ENCODE results near the gene MAST4. TPM values are rescaled to one million over a fixed set of nuclear protein-coding genes. Genes with fewer than 3 reads are reported as not detected.

Gene MAST4
- total and polyA plus RNA-seq, 2 donors (not counting 1 experiment from before 2014, with no cell fraction given): 2.5 to 57.1 TPM

- no peak overlapping the region for H3K9ac ChIP-seq (ENCODE audit: low read length)
- no peak for ATAC-seq (ENCODE audit: low read depth)
These were observed 13.4 kb downstream of the MAST4 start for GRCh38 chr5:66609615-66610014.

DNA sequence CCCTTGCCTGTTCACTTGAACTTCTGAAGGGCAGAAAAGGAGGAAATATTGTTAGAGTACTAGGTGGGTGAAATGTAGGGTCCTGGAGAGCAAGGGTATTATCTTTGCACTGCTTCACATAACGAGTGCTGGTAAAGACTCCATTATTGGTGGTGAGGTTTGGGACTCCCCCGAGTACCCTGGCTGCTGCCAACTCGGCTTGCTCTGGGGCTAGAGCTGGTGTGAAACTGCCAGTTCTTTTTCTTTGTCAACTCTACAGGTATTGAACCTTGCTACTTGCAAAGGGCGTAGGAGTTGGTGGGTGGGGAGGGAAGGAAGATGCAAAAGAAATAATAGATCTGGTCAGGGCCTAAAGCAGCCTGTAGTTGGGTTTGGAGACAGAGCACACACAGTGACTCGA, 16.0 kb downstream of the MAST4 start:
- no peaks in the 10 kb centered on the region for H3K9me3 ChIP-seq (ENCODE audit: control extremely low read depth in 1 of 3, control insufficient read depth in 2 of 3, insufficient read depth in 1 of 3, low read length in 2 of 3)

More at GRCh38 chr5:66609615-66610014, 13.4 kb downstream of the MAST4 start:
- POLR2A ChIA-PET: no interaction called here
- intact Hi-C loops (cut with micrococcal nuclease): no loop called here
- H3K36me3 ChIP-seq (replicated peaks in 1 of 2; ENCODE audit: control extremely low read depth in 1 of 2, control insufficient read depth in 1 of 2, extremely low read depth in 1 of 2, insufficient read depth in 2 of 2, low read length in 1 of 2): no peaks in the 10 kb centered on the region
- Mint-ChIP-seq H3K27ac (no peak overlapping the region), H3K27me3 (no peaks in the 10 kb centered on the region), H3K4me3 (no peak overlapping the region), H3K4me1 (peaks cover 8% of the 10 kb centered on the region), H3K9me3 (ENCODE audit: insufficient read depth) (no peaks in the 10 kb centered on the region)
- no peaks in the 10 kb centered on the region for H3K4me1 ChIP-seq (ENCODE audit: control insufficient read depth in 2 of 2, insufficient read depth in 2 of 2, low read length in 2 of 2)
- H3K4me2 ChIP-seq (replicated peaks; ENCODE audit: low read depth, low read length, poor library complexity, severe bottlenecking): no peak overlapping the region
- CTCF ChIA-PET: interaction anchor here (0.8 kb wide), 1 partner anchor 186 kb away, joined by 3 read pairs; no protein-coding TSS in a partner anchor
- no peaks in the 10 kb centered on the region for H4K20me1 ChIP-seq (ENCODE audit: control insufficient read depth, insufficient read depth, low read length, poor library complexity, severe bottlenecking)
- no peaks in the 10 kb centered on the region for H3K9me3 ChIP-seq (ENCODE audit: control extremely low read depth in 1 of 3, control insufficient read depth in 2 of 3, insufficient read depth in 1 of 3, low read length in 2 of 3)
- H3K27me3 ChIP-seq (replicated peaks in 1 of 4; ENCODE audit: control extremely low read depth in 1 of 4, control insufficient read depth in 3 of 4, insufficient read depth in 4 of 4, low read length in 3 of 4): no peaks in the 10 kb centered on the region
- H3K4me3 ChIP-seq (ENCODE audit: control extremely low read depth in 1 of 5, extremely low read depth in 1 of 5, insufficient read depth in 1 of 5, low read depth in 2 of 5, low read length in 4 of 5): no peak overlapping the region
- no peak overlapping the region for H3K27ac ChIP-seq (ENCODE audit: low read length in 2 of 2)
- TF ChIP-seq EZH2 (IDR thresholded peaks at IDR 0.05; ENCODE audit: borderline replicate concordance, insufficient read depth, low read depth, low read length, poor library complexity, severe bottlenecking): no peak
- TF ChIP-seq CTCF (IDR thresholded peaks at IDR 0.05): no peak
- no peaks in the 10 kb centered on the region for H3K79me2 ChIP-seq (ENCODE audit: control insufficient read depth, insufficient read depth, low read length)
- DNase-seq: no peak
- H2AFZ ChIP-seq (ENCODE audit: insufficient read depth, low read depth, low read length, poor library complexity, severe bottlenecking): no peak overlapping the region

More for the DNA sequence above, 16.0 kb downstream of the MAST4 start:
- TF ChIP-seq CTCF (IDR thresholded peaks at IDR 0.05): no peak
- TF ChIP-seq EZH2 (IDR thresholded peaks at IDR 0.05; ENCODE audit: borderline replicate concordance, insufficient read depth, low read depth, low read length, poor library complexity, severe bottlenecking): no peak
- ATAC-seq (ENCODE audit: low read depth) (peak; percentile 21), DNase-seq (no peak)
- H3K9me3 Mint-ChIP-seq (ENCODE audit: insufficient read depth): no peaks in the 10 kb centered on the region
- no peaks in the 10 kb centered on the region for H3K36me3 ChIP-seq (replicated peaks in 1 of 2; ENCODE audit: control extremely low read depth in 1 of 2, control insufficient read depth in 1 of 2, extremely low read depth in 1 of 2, insufficient read depth in 2 of 2, low read length in 1 of 2)
- H3K27ac Mint-ChIP-seq: no peak overlapping the region
- no peaks in the 10 kb centered on the region for H3K79me2 ChIP-seq (ENCODE audit: control insufficient read depth, insufficient read depth, low read length)
- ChIA-PET POLR2A (no interaction called here), CTCF (no interaction called here)
- 72% methylated on average over 4 of the region's 5 CpGs for WGBS (ENCODE audit: insufficient coverage)
- no peaks in the 10 kb centered on the region for H3K27me3 ChIP-seq (replicated peaks in 1 of 4; ENCODE audit: control extremely low read depth in 1 of 4, control insufficient read depth in 3 of 4, insufficient read depth in 4 of 4, low read length in 3 of 4)
- H3K9ac ChIP-seq (ENCODE audit: low read length): no peak overlapping the region
- no peak overlapping the region for H3K27ac ChIP-seq (ENCODE audit: low read length in 2 of 2)
- no peak overlapping the region for H2AFZ ChIP-seq (ENCODE audit: insufficient read depth, low read depth, low read length, poor library complexity, severe bottlenecking)
- H3K4me3 ChIP-seq (ENCODE audit: control extremely low read depth in 1 of 5, extremely low read depth in 1 of 5, insufficient read depth in 1 of 5, low read depth in 2 of 5, low read length in 4 of 5): no peak overlapping the region
- H3K4me3 Mint-ChIP-seq: no peak overlapping the region
- peaks cover 18% of the 10 kb centered on the region for H3K4me1 Mint-ChIP-seq
- H3K4me1 ChIP-seq (ENCODE audit: control insufficient read depth in 2 of 2, insufficient read depth in 2 of 2, low read length in 2 of 2): no peaks in the 10 kb centered on the region
- no peaks in the 10 kb centered on the region for H4K20me1 ChIP-seq (ENCODE audit: control insufficient read depth, insufficient read depth, low read length, poor library complexity, severe bottlenecking)
- no peaks in the 10 kb centered on the region for H3K27me3 Mint-ChIP-seq
- intact Hi-C loops (cut with micrococcal nuclease): no loop called here
- no peak overlapping the region for H3K4me2 ChIP-seq (replicated peaks; ENCODE audit: low read depth, low read length, poor library complexity, severe bottlenecking)

All from B cell (primary cell).